NCI-H2081 treated with DMSO at 0.1 percent for 48 hours (cell line): ENCODE data around the gene FN1.

Experiments used
- DNase-seq: peaks from one replicate; lab custom pipeline; 2025; lab: John Stamatoyannopoulos, UW

The FN1 gene

DNA sequence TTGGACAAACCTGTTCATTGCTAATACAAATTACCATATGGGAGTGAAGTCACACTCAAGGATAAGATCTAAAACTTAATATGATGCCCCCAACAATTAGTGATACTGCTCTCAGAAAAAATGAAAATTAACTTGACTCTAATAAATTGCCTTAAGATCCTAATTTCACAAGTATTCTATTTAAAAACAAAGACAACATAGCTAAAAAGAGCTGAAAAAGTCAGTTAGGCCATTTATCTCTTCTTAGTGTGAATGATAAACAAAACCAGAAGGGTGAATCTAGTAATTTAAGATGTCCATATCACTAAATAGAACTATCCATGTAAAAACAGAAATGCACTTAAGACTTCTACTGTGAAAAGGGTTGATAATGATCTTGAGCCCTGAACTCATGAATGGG lies 53.4 kb downstream of the FN1 start:
- no peak for DNase-seq

GRCh38 chr2:215382011-215382410 lies 53.9 kb downstream of the FN1 start:
- no peak for DNase-seq

DNA sequence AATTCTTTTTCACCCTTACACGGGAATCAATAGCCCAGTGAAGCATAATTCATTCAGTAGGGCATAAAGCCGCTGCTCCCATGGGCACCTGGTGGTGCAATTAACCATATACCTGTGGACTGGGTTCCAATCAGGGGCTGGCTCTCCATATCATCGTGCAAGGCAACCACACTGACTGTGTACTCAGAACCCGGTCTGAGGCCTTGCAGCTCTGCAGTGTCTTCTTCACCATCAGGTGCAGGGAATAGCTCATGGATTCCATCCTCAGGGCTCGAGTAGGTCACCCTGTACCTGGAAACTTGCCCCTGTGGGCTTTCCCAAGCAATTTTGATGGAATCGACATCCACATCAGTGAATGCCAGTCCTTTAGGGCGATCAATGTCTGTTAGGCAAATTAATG lies 55.2 kb downstream of the FN1 start:
- DNase-seq = no peak

- DNase-seq = no peak
Observed at GRCh38 chr2:215379948-215380347, 55.9 kb downstream of the FN1 start.

DNA sequence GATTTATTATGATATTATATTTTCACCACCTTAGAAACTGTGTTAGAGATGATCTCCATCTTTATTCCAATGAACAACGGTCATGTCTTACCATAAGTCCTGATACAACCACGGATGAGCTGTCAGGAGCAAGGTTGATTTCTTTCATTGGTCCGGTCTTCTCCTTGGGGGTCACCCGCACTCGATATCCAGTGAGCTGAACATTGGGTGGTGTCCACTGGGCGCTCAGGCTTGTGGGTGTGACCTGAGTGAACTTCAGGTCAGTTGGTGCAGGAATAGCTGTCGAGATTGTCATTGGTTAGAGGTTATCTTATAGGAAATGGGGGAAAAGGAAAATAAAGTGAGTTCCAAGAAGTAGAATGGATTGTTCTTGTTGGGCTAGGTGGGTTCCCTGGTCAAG lies 56.8 kb downstream of the FN1 start:
- no peak for DNase-seq

DNA sequence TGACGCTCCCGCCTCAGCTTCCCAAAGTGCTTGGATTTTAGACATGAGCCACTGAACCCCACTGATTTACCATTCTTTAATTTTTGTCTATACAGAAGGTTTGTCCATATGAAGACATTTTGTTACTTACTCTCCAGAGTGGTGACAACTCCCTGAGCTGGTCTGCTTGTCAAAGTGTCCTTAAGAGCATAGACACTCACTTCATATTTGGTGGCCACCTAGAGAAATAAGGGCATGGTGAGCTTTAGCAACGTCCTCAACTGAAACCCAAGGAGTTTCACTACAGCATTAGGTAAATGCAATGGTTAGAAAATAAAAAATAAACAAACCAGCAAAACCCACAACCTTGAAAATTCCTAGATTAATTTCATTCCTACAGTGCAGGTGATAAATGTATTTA lies 57.8 kb downstream of the FN1 start:
- DNase-seq = no peak

- no peak for DNase-seq
Observed at GRCh38 chr2:215377283-215377682, 58.6 kb downstream of the FN1 start.

DNA sequence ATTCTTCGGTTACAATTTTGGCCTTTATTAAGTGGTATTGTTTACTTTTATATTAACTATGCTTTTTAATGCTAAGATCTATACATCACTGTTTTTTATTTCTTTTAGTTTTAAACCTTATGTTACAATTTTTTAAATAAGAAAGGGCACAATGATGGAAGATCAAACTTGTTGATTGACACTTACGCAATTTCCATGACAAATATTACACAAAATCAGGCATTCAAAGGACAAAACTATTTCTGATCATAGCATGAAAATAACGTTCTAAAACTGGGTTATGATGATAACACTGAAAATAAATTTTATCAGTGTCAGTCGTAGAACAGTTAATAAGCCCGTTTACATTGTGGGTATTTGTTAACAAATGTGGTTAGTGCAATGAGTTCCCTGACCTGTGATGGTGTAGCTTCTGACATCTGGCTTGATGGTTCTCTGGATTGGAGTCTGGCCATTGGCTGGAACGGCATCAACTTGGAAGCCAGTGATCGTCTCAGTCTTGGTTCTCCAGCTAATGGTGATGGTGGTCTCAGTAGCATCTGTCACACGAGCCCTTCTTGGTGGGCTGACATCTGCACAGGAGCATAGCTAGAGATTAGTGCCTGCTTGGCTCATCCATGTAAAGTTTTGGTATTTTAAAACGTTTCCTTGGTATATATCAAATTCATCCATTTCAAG lies 59.6 kb downstream of the FN1 start:
- no peak for DNase-seq

DNA sequence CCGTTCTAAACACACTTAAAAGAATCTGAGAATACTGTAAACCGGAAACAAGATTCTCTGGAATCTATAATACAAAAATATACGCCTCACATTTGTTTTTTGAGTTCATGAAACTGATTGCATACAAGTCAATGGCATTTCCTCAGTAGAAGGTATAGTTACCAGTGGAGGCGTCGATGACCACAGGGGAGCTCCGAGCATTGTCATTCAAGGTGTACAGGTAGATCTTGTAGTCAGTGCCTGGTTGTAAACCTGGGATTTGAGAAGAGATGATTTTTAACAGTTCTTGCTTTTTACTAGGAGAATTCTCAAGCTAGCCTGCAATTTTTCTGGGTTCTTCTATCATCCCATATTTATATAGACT lies 60.4 kb downstream of the FN1 start:
- no peak for DNase-seq

DNA sequence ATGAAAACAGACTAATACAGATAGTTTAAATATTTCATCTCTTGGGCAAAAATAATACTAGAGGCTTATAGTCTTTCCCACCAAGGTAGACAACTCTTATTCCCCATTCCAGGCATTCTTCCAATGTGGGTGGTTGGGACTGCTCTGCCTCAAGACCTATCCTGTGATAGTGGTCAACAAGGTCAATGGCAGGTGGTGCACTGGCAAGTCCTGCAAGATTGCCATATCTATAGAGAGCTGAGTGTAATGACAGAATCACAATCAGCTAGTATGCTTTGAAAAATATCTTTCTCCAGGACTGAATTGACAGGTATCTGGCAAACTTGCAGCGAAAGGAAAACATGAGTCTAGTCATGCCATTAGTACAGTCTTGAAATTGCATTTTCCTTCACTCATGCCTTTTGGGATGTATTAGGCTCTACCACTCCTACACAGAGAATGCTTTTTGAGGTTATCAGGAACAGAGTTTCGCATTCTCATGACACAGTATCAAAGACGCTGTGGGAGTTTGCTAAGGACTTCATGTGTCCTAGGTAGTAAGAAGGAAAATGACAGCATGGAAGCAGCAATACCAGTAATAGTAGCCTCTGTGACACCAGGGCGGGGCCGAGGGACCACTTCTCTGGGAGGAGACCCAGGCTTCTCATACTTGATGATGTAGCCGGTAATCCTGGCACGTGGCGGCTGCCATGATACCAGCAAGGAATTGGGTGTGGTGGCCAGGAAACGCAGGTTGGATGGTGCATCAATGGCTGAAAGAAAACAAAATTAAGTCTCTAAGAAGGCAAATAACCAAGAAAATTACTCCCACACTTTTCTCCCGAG lies 61.0 kb downstream of the FN1 start:
- DNase-seq = no peak

DNA sequence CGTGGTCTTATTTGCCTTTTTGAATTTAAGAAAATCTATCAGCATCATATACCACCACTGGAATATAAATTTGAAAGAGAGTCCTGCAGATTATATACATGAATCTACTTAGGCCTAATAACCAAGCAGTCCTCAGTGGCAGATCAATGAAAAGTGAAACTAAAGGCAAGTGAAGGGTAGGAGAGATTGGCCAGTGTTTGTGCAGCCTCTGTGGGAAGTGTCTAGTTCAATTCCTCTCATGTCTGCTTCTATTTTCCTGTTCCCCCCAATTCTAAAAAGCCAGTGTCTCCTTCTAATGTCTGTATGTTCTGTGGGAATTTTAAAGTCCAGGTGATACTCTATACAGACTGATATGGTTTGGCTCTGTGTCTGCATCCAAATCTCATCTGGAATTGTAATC lies 61.9 kb downstream of the FN1 start:
- DNase-seq = no peak

DNA sequence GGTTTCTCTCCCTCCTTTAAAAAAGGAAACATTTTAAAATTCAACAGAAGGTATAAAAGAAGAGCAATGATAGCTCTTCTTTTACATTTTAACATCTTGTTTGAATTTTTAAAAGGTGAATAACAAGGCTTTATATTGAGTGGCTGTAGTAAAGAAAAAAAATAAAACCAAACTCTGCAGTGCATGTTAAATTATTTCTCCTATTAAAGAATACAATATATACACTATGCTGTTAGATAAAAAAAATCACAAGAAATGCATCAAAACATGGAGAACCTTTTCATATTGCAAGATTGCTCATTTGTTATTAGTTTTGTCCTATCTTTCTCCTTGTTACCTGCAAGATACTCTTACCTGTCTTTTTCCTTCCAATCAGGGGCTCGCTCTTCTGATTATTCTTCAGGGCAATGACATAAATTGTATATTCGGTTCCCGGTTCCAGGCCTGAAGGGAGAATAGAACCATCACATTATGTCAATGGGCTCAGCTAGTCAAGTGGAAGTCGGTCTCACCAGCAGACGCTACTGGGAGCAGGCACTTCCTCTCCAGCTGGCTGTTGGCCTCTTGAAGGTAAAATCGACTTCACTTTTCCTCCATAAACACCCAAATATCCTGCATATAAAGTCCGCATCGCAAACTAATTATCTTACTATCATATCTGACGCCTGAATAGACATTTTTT lies 62.8 kb downstream of the FN1 start:
- DNase-seq = no peak

GRCh38 chr2:215371915-215372897 lies 63.7 kb downstream of the FN1 start:
- DNase-seq = no peak

- no peak for DNase-seq
Observed at GRCh38 chr2:215370112-215370965, 65.5 kb downstream of the FN1 start.

DNA sequence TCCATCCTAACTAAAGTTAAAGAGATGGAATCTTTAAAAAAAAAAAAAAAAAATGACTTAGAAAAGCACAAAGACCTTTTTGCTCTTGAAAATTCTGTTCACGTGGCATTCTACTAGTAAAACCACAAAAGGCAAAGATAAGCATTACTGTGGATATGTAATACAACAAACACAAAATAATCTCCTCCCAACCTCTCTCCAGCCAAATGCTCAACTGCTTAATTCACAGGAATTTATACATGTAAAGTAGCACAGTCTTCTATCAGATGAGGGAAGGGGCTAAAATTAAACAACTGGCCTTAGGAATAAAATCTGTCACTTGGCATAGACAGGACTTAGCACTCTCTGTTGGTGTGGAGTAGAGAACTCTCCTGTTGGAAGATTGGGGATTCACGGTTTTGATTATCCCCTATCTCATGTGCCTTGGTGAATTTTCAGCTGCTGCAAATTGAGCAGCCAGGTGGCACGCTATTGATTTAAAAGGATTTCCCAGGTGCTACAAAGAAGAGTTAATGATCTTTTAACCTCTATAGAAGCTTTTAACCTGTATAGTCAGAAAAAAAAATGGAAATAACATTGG lies 66.6 kb downstream of the FN1 start:
- DNase-seq = no peak

DNA sequence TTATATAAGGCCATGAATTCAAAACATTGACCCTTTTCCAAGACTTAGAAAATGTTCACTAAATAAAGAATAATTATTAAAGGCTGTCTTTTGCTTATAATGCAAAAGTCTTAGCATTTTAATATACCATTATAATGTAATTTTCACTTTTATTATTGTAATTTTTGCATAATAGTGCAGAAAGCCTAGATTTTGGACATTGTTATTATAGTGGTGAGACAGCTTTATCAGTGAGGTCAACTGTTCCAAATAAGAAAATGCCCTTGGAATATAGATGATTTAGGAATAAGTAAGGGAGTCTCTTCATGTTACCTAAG lies 67.4 kb downstream of the FN1 start:
- DNase-seq = no peak

- DNase-seq = no peak
Observed at GRCh38 chr2:215367662-215368492, 68.0 kb downstream of the FN1 start.

- DNase-seq = no peak
Observed at GRCh38 chr2:215366440-215367032, 69.3 kb downstream of the FN1 start.

GRCh38 chr2:215365184-215365658 lies 70.6 kb downstream of the FN1 start:
- DNase-seq = no peak
